Skeletal muscle satellite cell (primary cell): ENCODE data around the gene SV2B.

Source experiments
- H3K27me3 ChIP-seq: 2 replicates; pipeline ENCODE4 v1.7.0; 2013; ENCODE audit warnings: low read length; ENCODE audit not compliant: control insufficient read depth, insufficient read depth
- H3K36me3 ChIP-seq: 2 replicates; pipeline ENCODE4 v1.7.0; 2013; ENCODE audit warnings: mild to moderate bottlenecking, control low read depth, low read length; ENCODE audit not compliant: insufficient read depth
- H3K4me1 ChIP-seq: 2 replicates; pipeline ENCODE4 v1.7.0; 2013; ENCODE audit warnings: low read length; ENCODE audit not compliant: control insufficient read depth, insufficient read depth
- H3K4me2 ChIP-seq: 2 replicates; pipeline ENCODE4 v1.7.0; 2013; ENCODE audit warnings: mild to moderate bottlenecking, low read length
- H3K4me3 ChIP-seq: 2 replicates; pipeline ENCODE4 v1.7.0; 2013; ENCODE audit warnings: low read length
- H3K9ac ChIP-seq: 2 replicates; pipeline ENCODE4 v1.7.0; 2013; ENCODE audit warnings: mild to moderate bottlenecking, low read depth, low read length, moderate library complexity
- H3K9me3 ChIP-seq: replicated peaks from 2 replicates; pipeline ENCODE4 v1.7.0; 2013; ENCODE audit warnings: mild to moderate bottlenecking, control low read depth, low read length

Gene SV2B

GRCh38 chr15:91171334-91171733, 71.3 kb downstream of the SV2B start:
- Histone ChIP-seq H3K4me1 (no peaks in the 10 kb centered on the region), H3K9ac (no peak overlapping the region), H3K36me3 (no peaks in the 10 kb centered on the region), H3K4me2 (no peak overlapping the region), H3K4me3 (no peak overlapping the region), H3K9me3 (no peaks in the 10 kb centered on the region), H3K27me3 (no peaks in the 10 kb centered on the region)

GRCh38 chr15:91182101-91182500, 82.0 kb downstream of the SV2B start:
- no peak overlapping the region for H3K9ac ChIP-seq
- H3K4me3 ChIP-seq: no peak overlapping the region
- H3K4me2 ChIP-seq: no peak overlapping the region
- H3K4me1 ChIP-seq: no peaks in the 10 kb centered on the region
- H3K36me3 ChIP-seq: no peaks in the 10 kb centered on the region
- no peaks in the 10 kb centered on the region for H3K9me3 ChIP-seq
- H3K27me3 ChIP-seq: no peaks in the 10 kb centered on the region

GRCh38 chr15:91183596-91183995, 83.5 kb downstream of the SV2B start:
- Histone ChIP-seq H3K4me2 (no peak overlapping the region), H3K27me3 (no peaks in the 10 kb centered on the region)

GRCh38 chr15:91184441-91184840, 84.4 kb downstream of the SV2B start:
- no peaks in the 10 kb centered on the region for H3K27me3 ChIP-seq
- no peak overlapping the region for H3K4me3 ChIP-seq
- H3K9ac ChIP-seq: no peak overlapping the region
- no peaks in the 10 kb centered on the region for H3K36me3 ChIP-seq
- H3K4me2 ChIP-seq: no peak overlapping the region
- no peaks in the 10 kb centered on the region for H3K4me1 ChIP-seq
- H3K9me3 ChIP-seq: no peaks in the 10 kb centered on the region

More at GRCh38 chr15:91183596-91183995, 83.5 kb downstream of the SV2B start:
- H3K4me1 ChIP-seq: no peaks in the 10 kb centered on the region
- H3K9ac ChIP-seq: no peak overlapping the region
- H3K4me3 ChIP-seq: no peak overlapping the region
- H3K9me3 ChIP-seq: no peaks in the 10 kb centered on the region
- no peaks in the 10 kb centered on the region for H3K36me3 ChIP-seq

- H3K4me3 ChIP-seq: no peak overlapping the region
- H3K4me1 ChIP-seq: no peaks in the 10 kb centered on the region
- no peak overlapping the region for H3K4me2 ChIP-seq
- H3K9me3 ChIP-seq: no peaks in the 10 kb centered on the region
- no peak overlapping the region for H3K9ac ChIP-seq
- H3K27me3 ChIP-seq: no peaks in the 10 kb centered on the region
- H3K36me3 ChIP-seq: no peaks in the 10 kb centered on the region
Measured at GRCh38 chr15:91186904-91187656, 87.0 kb downstream of the SV2B start.

GRCh38 chr15:91192285-91192684, 92.2 kb downstream of the SV2B start:
- Histone ChIP-seq H3K4me1 (no peaks in the 10 kb centered on the region), H3K36me3 (no peaks in the 10 kb centered on the region), H3K4me2 (no peak overlapping the region), H3K27me3 (no peaks in the 10 kb centered on the region), H3K9me3 (no peaks in the 10 kb centered on the region), H3K9ac (no peak overlapping the region), H3K4me3 (no peak overlapping the region)

GRCh38 chr15:91192690-91193377, 92.8 kb downstream of the SV2B start:
- H3K9me3 ChIP-seq: no peaks in the 10 kb centered on the region
- H3K4me1 ChIP-seq: no peaks in the 10 kb centered on the region
- H3K27me3 ChIP-seq: no peaks in the 10 kb centered on the region
- no peak overlapping the region for H3K4me3 ChIP-seq
- H3K4me2 ChIP-seq: no peak overlapping the region
- no peak overlapping the region for H3K9ac ChIP-seq
- no peaks in the 10 kb centered on the region for H3K36me3 ChIP-seq

- H3K9ac ChIP-seq: no peak overlapping the region
- no peaks in the 10 kb centered on the region for H3K27me3 ChIP-seq
- no peaks in the 10 kb centered on the region for H3K9me3 ChIP-seq
- H3K36me3 ChIP-seq: no peaks in the 10 kb centered on the region
- H3K4me1 ChIP-seq: no peaks in the 10 kb centered on the region
- no peak overlapping the region for H3K4me2 ChIP-seq
- no peak overlapping the region for H3K4me3 ChIP-seq
Measured at GRCh38 chr15:91193378-91193720, 93.3 kb downstream of the SV2B start.

- Histone ChIP-seq H3K27me3 (no peaks in the 10 kb centered on the region), H3K36me3 (no peaks in the 10 kb centered on the region), H3K4me2 (no peak overlapping the region), H3K4me1 (no peaks in the 10 kb centered on the region), H3K9me3 (no peaks in the 10 kb centered on the region), H3K9ac (no peak overlapping the region), H3K4me3 (no peak overlapping the region)
Measured at GRCh38 chr15:91196127-91196526, 96.1 kb downstream of the SV2B start.

- Histone ChIP-seq H3K27me3 (no peaks in the 10 kb centered on the region), H3K4me1 (no peaks in the 10 kb centered on the region), H3K4me3 (no peak overlapping the region), H3K9ac (no peak overlapping the region), H3K36me3 (no peaks in the 10 kb centered on the region), H3K9me3 (no peaks in the 10 kb centered on the region), H3K4me2 (no peak overlapping the region)
Measured at GRCh38 chr15:91196768-91197167, 96.7 kb downstream of the SV2B start.

- no peak overlapping the region for H3K9ac ChIP-seq
- H3K4me1 ChIP-seq: no peaks in the 10 kb centered on the region
- no peaks in the 10 kb centered on the region for H3K36me3 ChIP-seq
- H3K27me3 ChIP-seq: no peaks in the 10 kb centered on the region
- H3K9me3 ChIP-seq: no peaks in the 10 kb centered on the region
- no peak overlapping the region for H3K4me3 ChIP-seq
- H3K4me2 ChIP-seq: no peak overlapping the region
Measured at GRCh38 chr15:91199511-91199910, 99.5 kb downstream of the SV2B start.
